ENCODE measurements around the gene CLEC2L. TPM values are rescaled to one million over a fixed set of nuclear protein-coding genes. Genes with fewer than 3 reads are reported as not detected.

The CLEC2L gene
- polyA plus RNA-seq, 1 experiment, result not detected

- POLR2A ChIA-PET, result no interaction called here
- no peak for DNase-seq (ENCODE audit: low read depth)
Observed at GRCh38 chr7:139571651-139572050, 48.2 kb downstream of the CLEC2L start.

GRCh38 chr7:139572071-139572470, 48.6 kb downstream of the CLEC2L start:
- ChIA-PET POLR2A (no interaction called here), CTCF (no interaction called here)
- Histone ChIP-seq H3K36me3 (ENCODE audit: control insufficient read depth, insufficient read depth, low read length) (peaks cover 6% of the 10 kb centered on the region), H3K4me3 (ENCODE audit: low read depth, low read length) (no peak overlapping the region), H3K27me3 (ENCODE audit: control insufficient read depth, insufficient read depth, low read length) (no peaks in the 10 kb centered on the region)
- TF ChIP-seq CTCF (IDR thresholded peaks at IDR 0.05; ENCODE audit: insufficient read depth, low read depth, low read length), result no peak
- no peak for DNase-seq (ENCODE audit: low read depth)

More at GRCh38 chr7:139571651-139572050, 48.2 kb downstream of the CLEC2L start:
- H3K27me3 ChIP-seq (ENCODE audit: control insufficient read depth, insufficient read depth, low read length), result no peaks in the 10 kb centered on the region
- CTCF ChIA-PET, result no interaction called here
- no peak overlapping the region for H3K4me3 ChIP-seq (ENCODE audit: low read depth, low read length)
- TF ChIP-seq CTCF (IDR thresholded peaks at IDR 0.05; ENCODE audit: insufficient read depth, low read depth, low read length), result no peak
- H3K36me3 ChIP-seq (ENCODE audit: control insufficient read depth, insufficient read depth, low read length), result peaks cover 6% of the 10 kb centered on the region

- no peak overlapping the region for H3K4me3 ChIP-seq (ENCODE audit: low read depth, low read length)
- TF ChIP-seq CTCF (IDR thresholded peaks at IDR 0.05; ENCODE audit: insufficient read depth, low read depth, low read length), result no peak
- no peaks in the 10 kb centered on the region for H3K27me3 ChIP-seq (ENCODE audit: control insufficient read depth, insufficient read depth, low read length)
- ChIA-PET CTCF (no interaction called here), POLR2A (no interaction called here)
- peaks cover 6% of the 10 kb centered on the region for H3K36me3 ChIP-seq (ENCODE audit: control insufficient read depth, insufficient read depth, low read length)
- DNase-seq (ENCODE audit: low read depth), result no peak
Observed at GRCh38 chr7:139572704-139573385, 49.4 kb downstream of the CLEC2L start.

- Histone ChIP-seq H3K27me3 (ENCODE audit: control insufficient read depth, insufficient read depth, low read length) (no peaks in the 10 kb centered on the region), H3K4me3 (ENCODE audit: low read depth, low read length) (no peak overlapping the region), H3K36me3 (ENCODE audit: control insufficient read depth, insufficient read depth, low read length) (peaks cover 6% of the 10 kb centered on the region)
- no peak for DNase-seq (ENCODE audit: low read depth)
- no peak for TF ChIP-seq CTCF (IDR thresholded peaks at IDR 0.05; ENCODE audit: insufficient read depth, low read depth, low read length)
- POLR2A ChIA-PET, result no interaction called here
- CTCF ChIA-PET, result interaction anchor here (0.6 to 0.8 kb wide), 2 partner anchors 18 to 25 kb away, joined by 3 read pairs; no protein-coding TSS in a partner anchor
Observed at GRCh38 chr7:139573871-139574270, 50.4 kb downstream of the CLEC2L start.

GRCh38 chr7:139574618-139575337, 51.3 kb downstream of the CLEC2L start:
- ChIA-PET POLR2A (no interaction called here), CTCF (interaction anchor here (0.8 kb wide), 1 partner anchor 24 kb away, joined by 3 read pairs; no protein-coding TSS in a partner anchor)
- Histone ChIP-seq H3K4me3 (ENCODE audit: low read depth, low read length) (no peak overlapping the region), H3K27me3 (ENCODE audit: control insufficient read depth, insufficient read depth, low read length) (no peaks in the 10 kb centered on the region), H3K36me3 (ENCODE audit: control insufficient read depth, insufficient read depth, low read length) (peaks cover 6% of the 10 kb centered on the region)
- DNase-seq (ENCODE audit: low read depth), result no peak
- no peak for TF ChIP-seq CTCF (IDR thresholded peaks at IDR 0.05; ENCODE audit: insufficient read depth, low read depth, low read length)

Measured in BJ (cell line).